Measurements from ENCODE around the gene UBE3C.
"Not testable (repeated sequence)": the region's sequence is repeated elsewhere in the genome, so short reads cannot be mapped to it uniquely, and the experiment has no call there.

UBE3C gene

DNA sequence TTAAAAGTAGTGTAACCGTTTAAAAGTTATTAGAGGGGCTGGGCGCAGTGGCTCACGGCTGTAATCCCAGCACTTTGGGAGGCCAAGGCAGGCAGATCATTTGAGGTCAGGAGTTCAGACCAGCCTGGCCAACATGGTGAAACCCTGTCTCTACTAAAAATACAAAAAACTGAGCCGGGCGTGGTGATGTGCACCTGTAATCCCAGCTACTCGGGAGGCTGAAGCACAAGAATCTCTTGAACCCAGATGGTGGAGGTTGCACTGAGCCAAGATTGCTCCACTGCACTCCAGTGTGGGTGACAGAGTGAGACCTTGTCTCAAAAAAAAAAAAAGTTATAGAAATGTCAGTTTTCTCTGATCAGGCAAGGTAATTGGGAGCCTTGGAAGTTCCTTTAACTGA, 113.1 kb downstream of the UBE3C start:
- not testable (repeated sequence) for H3K4me3 ChIP-seq (ENCODE audit: low read depth, low read length); H3K27me3 ChIP-seq (ENCODE audit: insufficient read depth, low read length); H3K79me2 ChIP-seq (ENCODE audit: control insufficient read depth, insufficient read depth, low read length, unreplicated experiment); H3K27ac ChIP-seq (ENCODE audit: low read depth, low read length); H2AFZ ChIP-seq (ENCODE audit: low read length, unreplicated experiment); H3K4me1 ChIP-seq (ENCODE audit: control insufficient read depth, insufficient read depth, low read length, unreplicated experiment)
- peaks cover 28% of the 10 kb centered on the region for H3K36me3 ChIP-seq (ENCODE audit: insufficient read depth, low read length)

- Histone ChIP-seq H3K79me2 (ENCODE audit: control insufficient read depth, insufficient read depth, low read length, unreplicated experiment) (no peaks in the 10 kb centered on the region), H2AFZ (ENCODE audit: low read length, unreplicated experiment) (no peak overlapping the region), H3K36me3 (ENCODE audit: insufficient read depth, low read length) (peaks cover 40% of the 10 kb centered on the region), H3K27ac (ENCODE audit: low read depth, low read length) (no peak overlapping the region), H3K4me3 (ENCODE audit: low read depth, low read length) (no peak overlapping the region), H3K4me1 (ENCODE audit: control insufficient read depth, insufficient read depth, low read length, unreplicated experiment) (peaks cover 4% of the 10 kb centered on the region), H3K27me3 (ENCODE audit: insufficient read depth, low read length) (no peaks in the 10 kb centered on the region)
Measured at GRCh38 chr7:157253850-157254249, 115.1 kb downstream of the UBE3C start.

- not testable (repeated sequence) for H3K79me2 ChIP-seq (ENCODE audit: control insufficient read depth, insufficient read depth, low read length, unreplicated experiment); H3K4me1 ChIP-seq (ENCODE audit: control insufficient read depth, insufficient read depth, low read length, unreplicated experiment); H3K27ac ChIP-seq (ENCODE audit: low read depth, low read length); H2AFZ ChIP-seq (ENCODE audit: low read length, unreplicated experiment); H3K4me3 ChIP-seq (ENCODE audit: low read depth, low read length); H3K27me3 ChIP-seq (ENCODE audit: insufficient read depth, low read length)
- H3K36me3 ChIP-seq (ENCODE audit: insufficient read depth, low read length): peaks cover 43% of the 10 kb centered on the region
Measured at GRCh38 chr7:157254781-157255180, 116.1 kb downstream of the UBE3C start.

DNA sequence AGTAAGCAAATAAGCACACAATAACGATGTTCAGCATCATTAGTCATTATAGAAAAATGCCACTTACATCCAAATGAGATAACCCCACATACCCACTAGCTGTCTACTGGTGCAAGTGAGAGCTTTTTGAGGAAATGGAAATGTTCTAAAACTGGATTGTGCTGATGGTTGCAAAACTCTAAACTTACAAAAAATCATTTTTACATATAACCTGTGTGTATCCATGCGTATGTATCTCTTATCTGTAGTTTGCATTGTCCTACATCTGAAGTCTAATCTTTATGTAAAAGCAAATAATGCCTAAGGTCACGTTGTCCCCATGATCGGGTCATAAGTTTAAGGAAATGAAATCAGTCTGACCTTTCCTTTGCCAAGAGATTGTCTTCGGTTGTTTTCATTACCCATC, 116.5 kb downstream of the UBE3C start:
- no peak overlapping the region for H3K4me3 ChIP-seq (ENCODE audit: low read depth, low read length)
- no peak overlapping the region for H3K27ac ChIP-seq (ENCODE audit: low read depth, low read length)

GRCh38 chr7:157263156-157263555, 124.4 kb downstream of the UBE3C start:
- no peak overlapping the region for H2AFZ ChIP-seq (ENCODE audit: low read length, unreplicated experiment)
- H3K36me3 ChIP-seq (ENCODE audit: insufficient read depth, low read length): peaks cover 24% of the 10 kb centered on the region
- H3K27me3 ChIP-seq (ENCODE audit: insufficient read depth, low read length): no peaks in the 10 kb centered on the region
- H3K4me3 ChIP-seq (ENCODE audit: low read depth, low read length): no peak overlapping the region
- H3K27ac ChIP-seq (ENCODE audit: low read depth, low read length): no peak overlapping the region
- H3K79me2 ChIP-seq (ENCODE audit: control insufficient read depth, insufficient read depth, low read length, unreplicated experiment): no peaks in the 10 kb centered on the region
- peaks cover under 1% of the 10 kb centered on the region for H3K4me1 ChIP-seq (ENCODE audit: control insufficient read depth, insufficient read depth, low read length, unreplicated experiment)

More for the DNA sequence above, 116.5 kb downstream of the UBE3C start:
- no peak overlapping the region for H2AFZ ChIP-seq (ENCODE audit: low read length, unreplicated experiment)
- no peaks in the 10 kb centered on the region for H3K79me2 ChIP-seq (ENCODE audit: control insufficient read depth, insufficient read depth, low read length, unreplicated experiment)
- no peaks in the 10 kb centered on the region for H3K27me3 ChIP-seq (ENCODE audit: insufficient read depth, low read length)
- H3K36me3 ChIP-seq (ENCODE audit: insufficient read depth, low read length): peaks cover 43% of the 10 kb centered on the region
- H3K4me1 ChIP-seq (ENCODE audit: control insufficient read depth, insufficient read depth, low read length, unreplicated experiment): peaks cover 4% of the 10 kb centered on the region

DNA sequence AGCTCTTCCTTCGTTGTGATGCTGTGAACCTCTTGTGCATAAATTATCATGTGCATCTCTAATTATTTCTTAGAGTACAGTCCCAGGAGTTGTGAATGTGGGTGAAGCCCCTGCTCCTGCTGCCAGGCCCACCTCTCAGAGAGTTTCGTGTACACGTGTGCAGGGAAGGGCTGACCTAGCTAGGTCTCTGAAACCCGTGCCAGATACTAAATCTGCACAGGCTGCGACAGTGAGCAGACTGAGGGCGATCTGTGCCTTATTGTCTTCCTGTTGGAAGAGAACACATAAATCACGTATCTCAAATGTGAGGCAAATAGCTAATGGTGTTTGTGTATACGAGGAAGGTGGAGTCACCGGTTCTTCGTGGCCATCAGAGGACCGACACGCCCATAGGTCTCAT, 126.3 kb downstream of the UBE3C start:
- no peak overlapping the region for H3K4me3 ChIP-seq (ENCODE audit: low read depth, low read length)
- H3K4me1 ChIP-seq (ENCODE audit: control insufficient read depth, insufficient read depth, low read length, unreplicated experiment): peaks cover 6% of the 10 kb centered on the region
- peaks cover 23% of the 10 kb centered on the region; the same call in 1 of the 2 replicates for H3K36me3 ChIP-seq (ENCODE audit: insufficient read depth, low read length)
- H3K27me3 ChIP-seq (ENCODE audit: insufficient read depth, low read length): no peaks in the 10 kb centered on the region
- no peak overlapping the region for H2AFZ ChIP-seq (ENCODE audit: low read length, unreplicated experiment)
- no peak overlapping the region for H3K27ac ChIP-seq (ENCODE audit: low read depth, low read length)
- H3K79me2 ChIP-seq (ENCODE audit: control insufficient read depth, insufficient read depth, low read length, unreplicated experiment): no peaks in the 10 kb centered on the region

GRCh38 chr7:157266272-157266671, 127.5 kb downstream of the UBE3C start:
- H3K79me2 ChIP-seq (ENCODE audit: control insufficient read depth, insufficient read depth, low read length, unreplicated experiment): no peaks in the 10 kb centered on the region
- H3K4me3 ChIP-seq (ENCODE audit: low read depth, low read length): no peak overlapping the region
- H3K27me3 ChIP-seq (ENCODE audit: insufficient read depth, low read length): no peaks in the 10 kb centered on the region
- peaks cover 12% of the 10 kb centered on the region for H3K4me1 ChIP-seq (ENCODE audit: control insufficient read depth, insufficient read depth, low read length, unreplicated experiment)
- no peak overlapping the region for H2AFZ ChIP-seq (ENCODE audit: low read length, unreplicated experiment)
- H3K27ac ChIP-seq (ENCODE audit: low read depth, low read length): no peak overlapping the region
- H3K36me3 ChIP-seq (ENCODE audit: insufficient read depth, low read length): peaks cover 28% of the 10 kb centered on the region

- H2AFZ ChIP-seq (ENCODE audit: low read length, unreplicated experiment): no peak overlapping the region
- H3K27me3 ChIP-seq (ENCODE audit: insufficient read depth, low read length): no peaks in the 10 kb centered on the region
- no peak overlapping the region for H3K27ac ChIP-seq (ENCODE audit: low read depth, low read length)
- H3K36me3 ChIP-seq (ENCODE audit: insufficient read depth, low read length): peaks cover 31% of the 10 kb centered on the region
- H3K4me3 ChIP-seq (ENCODE audit: low read depth, low read length): no peak overlapping the region
- H3K79me2 ChIP-seq (ENCODE audit: control insufficient read depth, insufficient read depth, low read length, unreplicated experiment): no peaks in the 10 kb centered on the region
- peaks cover 24% of the 10 kb centered on the region for H3K4me1 ChIP-seq (ENCODE audit: control insufficient read depth, insufficient read depth, low read length, unreplicated experiment)
Measured at GRCh38 chr7:157267516-157267915, 128.8 kb downstream of the UBE3C start.

- peaks cover 29% of the 10 kb centered on the region for H3K36me3 ChIP-seq (ENCODE audit: insufficient read depth, low read length)
- no peak overlapping the region for H2AFZ ChIP-seq (ENCODE audit: low read length, unreplicated experiment)
- no peaks in the 10 kb centered on the region for H3K79me2 ChIP-seq (ENCODE audit: control insufficient read depth, insufficient read depth, low read length, unreplicated experiment)
- H3K27ac ChIP-seq (ENCODE audit: low read depth, low read length): no peak overlapping the region
- H3K4me1 ChIP-seq (ENCODE audit: control insufficient read depth, insufficient read depth, low read length, unreplicated experiment): peaks cover 29% of the 10 kb centered on the region
- H3K27me3 ChIP-seq (ENCODE audit: insufficient read depth, low read length): no peaks in the 10 kb centered on the region
- H3K4me3 ChIP-seq (ENCODE audit: low read depth, low read length): no peak overlapping the region
Measured at GRCh38 chr7:157267956-157268355, 129.2 kb downstream of the UBE3C start.

DNA sequence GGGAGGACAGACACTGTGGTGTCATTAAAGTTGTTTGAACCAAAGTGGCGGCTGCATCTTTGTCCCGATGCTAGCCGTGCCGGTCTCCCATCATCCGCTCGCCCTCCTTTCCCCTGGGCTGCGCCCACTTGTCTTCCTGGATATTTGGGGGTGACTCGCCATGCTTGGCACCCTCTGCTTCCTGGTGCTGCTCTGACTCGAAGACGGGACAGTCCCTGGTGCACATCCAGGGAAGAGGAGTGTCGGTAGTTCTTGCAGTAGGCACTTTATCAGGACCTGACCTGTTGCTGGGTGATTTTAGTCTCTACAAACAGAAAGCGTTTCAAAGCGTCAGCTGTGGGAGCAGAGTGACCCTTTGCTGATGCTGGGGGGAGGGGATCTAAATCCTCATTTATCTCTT, 129.8 kb downstream of the UBE3C start:
- Histone ChIP-seq H3K79me2 (ENCODE audit: control insufficient read depth, insufficient read depth, low read length, unreplicated experiment) (no peaks in the 10 kb centered on the region), H3K4me1 (ENCODE audit: control insufficient read depth, insufficient read depth, low read length, unreplicated experiment) (peaks cover 34% of the 10 kb centered on the region), H3K4me3 (ENCODE audit: low read depth, low read length) (no peak overlapping the region), H2AFZ (ENCODE audit: low read length, unreplicated experiment) (no peak overlapping the region), H3K27me3 (ENCODE audit: insufficient read depth, low read length) (no peaks in the 10 kb centered on the region), H3K27ac (ENCODE audit: low read depth, low read length) (no peak overlapping the region), H3K36me3 (ENCODE audit: insufficient read depth, low read length) (peaks cover 26% of the 10 kb centered on the region)

- Histone ChIP-seq H3K4me1 (ENCODE audit: control insufficient read depth, insufficient read depth, low read length, unreplicated experiment) (peaks cover 34% of the 10 kb centered on the region), H3K36me3 (ENCODE audit: insufficient read depth, low read length) (peaks cover 26% of the 10 kb centered on the region), H3K79me2 (ENCODE audit: control insufficient read depth, insufficient read depth, low read length, unreplicated experiment) (no peaks in the 10 kb centered on the region), H3K4me3 (ENCODE audit: low read depth, low read length) (no peak overlapping the region), H3K27me3 (ENCODE audit: insufficient read depth, low read length) (no peaks in the 10 kb centered on the region), H3K27ac (ENCODE audit: low read depth, low read length) (no peak overlapping the region), H2AFZ (ENCODE audit: low read length, unreplicated experiment) (no peak overlapping the region)
Measured at GRCh38 chr7:157269341-157270059, 130.8 kb downstream of the UBE3C start.

Data from ACC112 (cell line).